ENCODE data around the gene PCDH15.

Gene PCDH15

DNA sequence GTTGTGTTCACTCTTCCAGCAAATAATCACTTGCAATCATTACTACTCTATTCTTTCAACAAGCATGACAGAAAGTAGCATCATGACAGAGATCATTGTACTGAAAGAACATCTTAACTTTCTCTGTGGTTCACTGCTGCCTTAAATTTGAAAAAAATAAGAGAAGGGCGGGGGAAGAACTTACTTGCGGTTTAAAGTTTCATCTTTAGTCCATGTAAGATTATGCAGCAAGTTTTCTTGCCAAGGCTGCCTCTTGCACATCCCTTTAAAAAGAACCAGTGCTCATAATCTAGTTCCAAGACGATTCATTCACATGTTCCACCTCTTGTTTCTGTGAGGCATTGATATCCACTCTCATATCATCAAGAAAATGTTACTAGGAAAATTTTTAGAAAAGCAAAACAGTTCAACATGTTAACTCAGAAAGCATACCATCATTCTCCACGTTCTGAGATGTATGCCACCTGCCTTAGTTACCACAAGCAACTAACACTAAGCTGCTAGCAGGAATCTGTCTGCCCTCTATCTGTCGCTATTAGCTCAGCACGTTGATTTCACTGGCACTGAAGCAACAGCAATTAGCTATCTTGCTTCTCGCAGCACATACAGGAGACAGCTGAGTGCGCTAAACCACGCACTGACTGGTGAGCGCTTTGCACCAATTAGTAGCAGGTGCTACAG is at the start of gene PCDH15:
PCDH15 (minus strand) TSS at position 491 of the 681 bp plus-strand sequence. CDS start 136,969 bp downstream, outside the sequence.
- no peak for DNase-seq

DNA sequence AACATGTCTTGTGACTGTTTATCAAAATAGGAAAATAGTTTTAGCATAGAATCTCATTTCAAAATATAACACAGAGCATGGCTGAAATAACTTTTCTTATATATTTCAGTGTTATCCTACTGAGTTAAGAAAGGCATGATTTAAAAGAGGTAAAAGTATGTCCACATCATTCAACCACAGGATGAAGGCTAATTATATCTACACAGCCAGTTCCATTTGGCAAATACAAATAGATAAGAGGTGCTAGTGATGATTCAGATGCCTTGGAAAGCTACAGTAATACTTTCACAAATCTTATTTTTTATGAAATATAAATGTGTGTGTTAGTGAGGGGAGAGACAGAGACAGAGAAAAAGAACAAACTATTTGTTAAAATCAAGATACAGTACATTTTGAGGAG is 42.9 kb upstream of the PCDH15 start:
- DNase-seq: no peak

DNA sequence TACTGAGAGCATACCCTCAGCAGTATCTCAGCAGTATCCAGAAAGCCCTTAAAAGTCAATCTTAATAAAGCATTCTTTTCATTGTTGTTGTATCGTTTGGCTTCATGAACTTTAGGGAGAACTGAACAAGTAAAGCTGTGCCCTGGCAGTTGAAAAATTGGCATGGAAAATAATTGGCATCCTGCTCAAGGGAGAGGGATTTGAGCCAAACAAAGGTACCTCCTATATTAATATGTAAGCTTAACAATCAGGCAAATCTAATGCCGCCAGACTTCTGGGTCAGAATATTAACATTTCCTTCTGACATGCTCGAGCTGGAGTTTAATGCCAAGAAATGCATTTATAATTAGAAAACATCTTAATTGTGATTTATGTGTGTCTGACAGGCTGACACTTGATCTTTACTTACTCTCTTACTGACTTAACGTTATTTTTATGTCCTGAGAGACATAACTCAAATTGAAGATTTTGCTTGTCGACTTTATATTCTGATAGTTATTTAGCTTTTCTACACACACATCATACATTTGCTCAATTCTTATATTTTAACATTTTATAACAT is 42.1 kb upstream of the PCDH15 start:
- DNase-seq: no peak

DNA sequence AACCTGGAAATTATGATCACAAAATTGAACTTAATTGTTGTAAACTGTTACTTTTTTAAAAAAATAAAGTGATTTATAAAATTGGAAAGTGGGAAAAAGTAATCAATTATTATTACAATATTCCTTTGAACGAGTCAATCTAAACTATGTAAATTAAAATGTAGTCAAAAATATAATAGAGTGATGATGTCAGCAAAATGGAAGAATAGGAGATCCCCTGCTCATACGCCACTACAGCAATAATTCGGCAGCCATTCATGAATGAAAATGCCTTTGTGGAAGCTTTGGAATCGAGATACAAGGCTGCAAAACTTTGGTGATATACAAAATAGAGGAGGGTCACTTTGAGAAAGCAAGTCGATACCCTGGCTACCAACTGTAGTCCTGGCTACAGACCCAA is 36.4 kb upstream of the PCDH15 start:
- DNase-seq: no peak

DNA sequence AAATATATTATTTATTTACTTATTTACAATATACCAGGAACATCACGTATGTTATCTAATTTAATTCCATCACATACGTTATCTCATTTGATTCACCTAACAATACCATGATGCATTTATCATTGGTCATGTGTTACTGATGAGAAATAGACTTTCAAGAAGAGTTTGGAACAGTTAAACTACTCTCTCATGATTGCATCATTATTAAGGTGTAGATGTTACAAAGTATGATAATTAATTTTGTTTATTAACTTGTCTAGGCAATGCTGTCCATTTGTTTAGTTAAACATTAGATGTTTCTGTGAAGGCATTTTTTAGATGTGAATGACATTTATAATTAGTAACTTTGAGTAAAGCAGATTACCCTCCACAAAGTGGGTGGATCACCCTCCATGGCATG is 32.0 kb upstream of the PCDH15 start:
- no peak for DNase-seq

DNA sequence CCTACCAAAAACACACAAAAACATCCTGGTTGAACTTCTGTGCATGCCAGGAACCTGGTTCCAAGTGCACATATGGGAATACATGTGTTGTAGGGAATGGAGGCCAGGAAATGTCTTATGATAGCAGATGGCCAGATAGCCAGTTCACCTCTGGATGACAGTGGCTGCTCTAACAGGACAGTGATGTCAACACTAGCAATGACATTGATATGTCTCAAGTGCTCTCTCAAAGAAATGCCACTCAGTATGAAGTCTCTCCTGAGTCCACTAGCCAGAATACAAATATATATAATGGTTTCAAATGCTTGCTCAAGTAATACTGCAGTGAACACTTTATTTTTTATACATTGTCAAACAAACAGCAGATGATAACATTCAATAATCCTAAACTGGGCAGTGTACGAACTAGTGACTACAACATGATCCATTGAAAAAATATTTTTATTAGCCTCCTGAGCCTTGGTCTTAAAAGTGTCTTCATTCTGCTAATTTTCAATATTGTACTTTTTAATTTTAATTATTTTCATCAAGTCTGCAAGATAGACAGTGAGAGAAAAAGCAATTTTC is 26.0 kb upstream of the PCDH15 start:
- DNase-seq: no peak

DNA sequence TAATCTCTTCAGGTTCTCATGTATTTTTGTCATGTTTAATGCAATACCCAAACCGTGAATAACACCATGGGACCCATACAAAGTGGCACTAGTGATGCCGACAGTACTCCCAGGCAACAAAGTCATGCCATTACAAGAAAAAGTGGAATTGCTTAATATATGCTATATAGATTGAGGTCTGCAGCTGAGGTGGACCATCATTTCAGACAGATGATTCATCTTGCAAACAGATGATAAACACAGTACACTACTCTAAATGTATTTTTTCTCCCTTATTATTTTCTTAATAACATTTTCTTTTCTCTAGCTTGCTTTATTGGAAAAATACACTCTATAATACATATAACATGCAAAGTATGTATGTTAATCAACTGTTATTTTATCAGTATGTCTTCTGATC is 14.6 kb upstream of the PCDH15 start:
- DNase-seq: no peak

DNA sequence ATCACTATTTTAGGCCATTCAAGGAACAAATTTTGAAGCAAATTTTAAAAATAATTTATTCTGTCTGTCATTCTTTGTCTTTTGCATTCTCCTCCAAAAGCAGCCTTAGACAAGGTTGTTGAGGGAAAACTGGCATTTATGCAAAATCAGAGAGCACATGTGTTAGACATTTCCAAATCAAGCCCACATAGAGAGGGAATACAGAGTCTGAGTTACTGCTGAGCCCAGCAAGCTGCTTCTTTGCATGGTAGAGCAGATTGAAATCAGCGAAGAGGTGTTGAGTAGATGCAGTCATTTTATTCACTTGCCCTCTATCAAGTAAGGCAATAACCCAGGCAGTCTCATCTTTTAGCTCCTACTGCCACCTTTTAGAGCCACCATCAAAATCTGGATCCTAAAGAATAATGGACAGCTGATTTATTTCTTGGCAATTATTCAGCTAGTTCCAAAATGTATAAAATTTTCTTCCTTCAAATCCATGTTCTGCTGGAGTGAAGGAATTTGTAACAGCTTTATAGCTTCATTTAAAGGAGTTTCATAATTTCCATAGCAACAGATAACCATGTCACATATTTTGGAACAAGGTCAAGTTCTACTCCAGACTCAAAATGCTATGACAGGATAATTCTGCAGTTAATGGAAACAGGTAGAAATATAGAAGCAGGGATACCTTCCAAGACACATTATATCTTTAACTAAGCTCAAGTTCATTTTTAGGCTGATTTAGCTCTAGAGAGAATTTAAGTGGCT is 7.3 kb upstream of the PCDH15 start:
- DNase-seq: no peak

DNA sequence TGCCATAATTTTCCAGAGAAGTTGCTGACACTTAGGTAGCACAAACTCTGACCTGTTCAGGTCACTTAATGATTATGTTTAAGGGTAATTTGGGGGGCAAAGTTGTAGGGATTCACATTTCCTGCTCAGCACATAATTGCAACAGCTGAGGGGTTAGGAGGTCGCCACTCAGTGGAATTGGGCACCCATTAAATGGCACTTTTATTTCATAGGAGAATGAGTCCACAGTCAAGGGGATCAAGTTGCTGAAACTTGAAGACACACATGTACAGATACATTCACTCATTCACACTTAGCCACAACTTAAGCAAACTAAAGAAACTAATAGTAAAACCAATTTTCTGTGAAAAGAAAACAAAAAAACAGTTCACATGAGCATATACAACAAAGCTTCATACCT is 1.5 kb downstream of the PCDH15 start:
- DNase-seq: no peak

DNA sequence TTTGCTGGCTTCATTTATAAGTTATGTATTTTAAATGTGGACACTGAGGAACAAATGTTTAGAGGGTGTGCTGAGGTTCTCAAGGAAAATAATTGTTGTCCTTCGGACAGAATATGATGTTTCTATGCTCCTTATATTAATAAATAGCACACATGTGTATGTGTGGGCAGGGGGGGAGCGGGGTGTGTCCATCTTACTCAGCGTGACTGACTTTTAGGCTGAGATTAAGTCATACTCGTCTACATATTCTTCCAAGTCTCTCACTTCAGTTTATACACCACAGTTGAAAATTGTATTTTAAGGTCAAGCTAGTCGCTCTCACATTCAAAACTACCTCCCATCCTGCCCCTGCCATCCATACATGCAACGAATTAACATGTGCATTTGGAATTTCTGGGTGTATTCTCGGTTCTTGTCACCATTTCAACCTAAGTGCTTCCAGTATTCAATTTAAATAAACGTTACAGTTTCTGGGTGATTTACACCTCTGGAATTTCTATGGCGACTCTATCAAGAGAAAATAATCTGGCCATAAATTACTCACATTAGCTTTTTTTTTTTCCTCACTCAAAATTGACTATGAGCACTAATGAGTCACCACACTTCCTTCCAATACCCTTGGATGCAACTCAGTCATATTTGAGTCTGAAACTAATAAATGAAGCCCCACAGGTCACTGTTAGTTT is 3.3 kb downstream of the PCDH15 start:
- no peak for DNase-seq

DNA sequence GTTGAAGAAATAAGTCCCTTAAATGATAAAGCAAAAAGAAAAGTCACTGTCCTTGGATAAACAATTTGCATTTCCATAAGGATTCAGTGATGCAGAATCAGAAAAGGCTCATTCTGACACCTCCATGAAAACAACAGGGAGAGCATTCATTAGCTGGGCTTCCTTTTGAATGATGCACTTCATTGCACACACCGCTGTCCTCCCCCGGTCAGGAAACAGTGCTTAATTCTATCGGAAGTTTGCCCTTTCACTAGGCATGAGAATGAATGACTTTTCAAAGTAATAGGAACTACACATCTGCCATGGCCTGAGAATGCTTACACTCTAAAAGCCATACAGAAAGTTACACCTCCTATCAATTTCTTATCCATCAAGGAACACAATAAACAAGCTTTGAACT is 4.2 kb downstream of the PCDH15 start:
- DNase-seq: no peak

DNA sequence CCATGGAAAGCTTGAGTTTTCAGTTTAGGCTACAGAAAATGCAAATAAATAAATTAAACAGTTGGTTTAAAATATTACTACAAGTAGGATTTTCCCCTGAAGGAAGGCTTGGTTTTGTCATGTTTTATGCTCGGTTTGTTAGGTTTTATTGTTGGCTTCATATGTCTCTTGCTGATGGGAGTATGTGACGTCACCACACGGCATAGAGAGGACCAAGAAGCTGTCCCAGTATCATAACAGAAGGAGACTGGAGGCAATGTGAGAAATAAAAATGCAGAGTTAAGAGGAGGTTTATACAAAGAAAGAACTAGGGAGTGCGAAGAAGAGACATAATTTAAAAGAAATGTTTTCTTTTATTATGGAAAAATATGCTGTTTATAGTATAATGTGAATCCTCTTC is 24.4 kb downstream of the PCDH15 start:
- DNase-seq: no peak

DNA sequence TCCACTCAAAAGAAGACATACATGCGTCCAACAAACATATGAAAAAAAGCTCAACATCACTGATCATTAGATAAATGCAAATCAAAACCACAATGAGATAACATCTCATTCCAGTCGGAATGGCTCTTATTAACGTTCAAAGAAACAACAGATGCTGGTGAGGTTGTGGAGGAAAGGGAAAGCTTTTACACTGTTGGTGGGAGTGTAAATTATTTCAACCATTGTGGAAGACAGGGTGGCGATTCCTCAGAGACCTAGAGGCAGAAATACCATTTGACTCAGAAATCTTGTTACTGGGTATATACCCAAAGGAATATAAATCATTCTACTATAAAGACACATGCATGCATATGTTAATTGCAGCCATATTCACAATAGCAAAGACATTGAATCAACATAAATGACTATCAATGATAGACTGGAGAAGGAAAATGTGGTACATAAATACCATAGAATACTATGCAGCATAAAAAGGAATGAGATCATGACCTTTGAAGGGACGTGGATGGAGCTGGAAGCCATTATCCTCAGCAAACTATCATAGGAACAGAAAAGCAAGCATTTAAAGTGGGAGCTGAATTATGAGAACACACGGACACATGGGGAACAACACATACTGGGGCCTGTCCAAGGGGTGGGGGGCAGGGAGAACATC is 28.4 kb downstream of the PCDH15 start:
- no peak for DNase-seq

DNA sequence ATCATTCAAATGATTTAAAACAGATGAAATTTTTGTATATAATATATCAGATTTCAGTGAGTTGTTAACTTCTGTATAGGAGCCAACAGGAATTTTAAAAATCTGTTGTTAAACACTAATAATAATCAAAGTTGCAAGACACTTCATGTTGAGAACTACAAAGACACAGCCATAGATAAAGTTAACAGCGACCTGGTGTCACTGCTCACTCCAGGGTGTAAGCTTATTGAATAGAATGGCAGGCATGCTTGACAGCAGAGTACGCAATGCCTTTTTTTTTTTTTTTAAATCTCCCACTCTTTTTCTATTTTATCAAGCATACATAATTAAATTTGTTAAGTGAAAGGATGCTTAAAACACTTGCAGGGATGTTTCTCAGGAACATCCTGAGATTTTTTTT is 32.0 kb downstream of the PCDH15 start:
- DNase-seq: no peak

DNA sequence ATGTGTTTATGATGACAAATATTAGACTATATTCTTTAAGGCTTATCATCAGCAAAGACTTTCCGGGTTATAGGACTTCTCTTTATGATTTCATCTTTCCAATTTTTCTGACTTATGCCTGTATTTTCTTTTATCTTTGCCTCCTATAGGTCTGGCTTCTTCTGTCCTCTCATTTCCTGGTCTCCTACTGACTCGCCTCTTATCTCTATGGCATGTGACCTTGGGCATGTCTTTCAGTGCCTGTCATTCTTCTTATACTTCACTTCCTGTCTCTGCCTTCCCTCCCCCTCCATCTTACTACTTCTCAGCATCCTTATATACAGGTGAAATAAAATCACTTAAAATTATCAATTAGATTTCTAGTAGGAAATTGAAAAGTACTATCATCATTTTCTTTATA is 42.2 kb downstream of the PCDH15 start:
- no peak for DNase-seq

DNA sequence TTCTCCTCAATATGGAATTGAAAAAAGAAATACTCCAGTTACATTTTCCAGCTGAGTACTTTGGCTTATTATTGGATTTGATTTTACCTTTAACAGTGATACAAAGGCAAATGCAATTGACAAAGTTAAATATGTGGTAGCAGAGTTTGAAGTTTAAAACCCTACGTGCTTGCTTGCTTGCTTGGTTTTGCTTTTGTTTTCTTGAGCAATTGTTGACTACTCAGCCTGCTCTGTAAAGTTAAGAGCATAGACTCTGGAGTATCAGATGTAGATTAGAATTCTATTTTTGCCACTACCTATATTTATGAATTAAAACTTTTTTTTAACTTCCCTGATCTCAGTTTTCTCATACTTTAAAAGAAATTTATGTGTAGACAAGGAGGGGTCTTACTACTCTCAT is 51.4 kb downstream of the PCDH15 start:
- no peak for DNase-seq

DNA sequence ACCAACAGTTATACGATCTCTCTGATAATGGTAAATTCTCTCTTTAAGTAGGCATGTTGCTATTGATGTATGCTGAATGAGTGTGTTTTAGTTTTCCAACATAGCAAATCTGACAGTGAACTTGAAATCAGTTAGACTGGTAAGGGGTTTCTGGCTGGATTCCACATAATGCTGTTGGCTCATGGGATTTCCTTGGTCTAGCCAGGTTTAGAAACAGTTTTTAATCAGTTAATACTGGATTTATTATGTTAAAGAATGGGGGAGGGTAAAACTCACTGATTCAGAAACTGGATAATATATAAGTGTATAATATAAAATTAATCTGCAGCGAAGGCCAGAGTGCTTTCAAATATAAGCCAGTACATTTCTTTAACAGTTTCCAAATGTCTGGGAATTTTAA is 55.6 kb downstream of the PCDH15 start:
- no peak for DNase-seq

DNA sequence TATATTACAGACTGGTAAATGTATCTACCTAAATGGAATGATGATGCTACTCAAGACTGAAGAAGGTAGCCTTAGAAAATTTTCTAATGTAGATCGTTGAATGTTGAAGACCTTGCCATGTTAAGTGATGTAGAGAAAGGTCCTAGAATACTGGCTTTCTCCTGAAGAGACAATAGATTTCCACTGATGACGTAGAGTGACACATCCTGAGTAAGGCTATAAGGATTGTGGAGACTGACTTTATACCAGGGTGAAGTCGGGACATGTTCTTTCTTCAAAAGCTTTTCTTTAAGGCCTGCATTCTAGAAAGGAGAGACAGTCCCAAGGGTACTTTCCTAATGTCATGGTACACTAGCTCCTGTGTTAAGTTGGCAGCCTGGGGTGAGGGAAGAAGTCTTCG is 58.6 kb downstream of the PCDH15 start:
- DNase-seq: no peak

DNA sequence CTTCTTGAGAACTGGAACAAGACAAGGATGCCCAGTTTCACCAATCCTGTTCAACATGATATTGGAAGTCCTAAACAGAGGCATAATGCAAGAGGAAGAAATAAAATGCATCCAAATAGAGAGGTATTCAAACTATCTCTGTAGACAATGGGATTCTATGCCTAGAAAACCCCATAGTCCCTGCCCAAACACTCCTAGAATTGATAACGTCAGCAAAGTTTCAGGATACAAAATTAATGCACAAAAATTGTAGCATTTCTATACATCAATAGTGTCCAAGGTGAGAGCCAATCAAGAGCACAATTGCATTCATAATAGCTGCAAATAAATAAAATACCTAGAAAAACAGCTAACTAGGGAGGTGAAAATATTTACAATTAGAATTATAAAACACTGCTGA is 72.5 kb downstream of the PCDH15 start:
- no peak for DNase-seq

DNA sequence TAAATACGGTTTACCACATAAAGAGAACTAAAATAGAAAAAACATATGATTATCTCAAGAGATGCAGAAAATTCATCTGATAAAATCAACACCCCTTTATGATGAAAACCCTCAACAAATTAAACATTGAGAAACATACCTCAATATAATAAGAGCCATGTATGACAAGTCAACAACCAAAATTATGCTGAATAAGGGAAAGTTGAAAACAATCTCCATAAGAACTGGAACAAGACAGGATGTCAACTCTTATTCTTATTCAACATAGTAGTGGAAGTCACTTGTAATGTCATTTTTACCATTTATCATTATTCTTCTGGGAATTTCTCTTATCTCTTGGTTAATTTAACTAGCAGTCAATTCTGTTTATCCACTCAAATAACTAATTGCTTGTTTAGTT is 79.0 kb downstream of the PCDH15 start:
- no peak for DNase-seq

DNA sequence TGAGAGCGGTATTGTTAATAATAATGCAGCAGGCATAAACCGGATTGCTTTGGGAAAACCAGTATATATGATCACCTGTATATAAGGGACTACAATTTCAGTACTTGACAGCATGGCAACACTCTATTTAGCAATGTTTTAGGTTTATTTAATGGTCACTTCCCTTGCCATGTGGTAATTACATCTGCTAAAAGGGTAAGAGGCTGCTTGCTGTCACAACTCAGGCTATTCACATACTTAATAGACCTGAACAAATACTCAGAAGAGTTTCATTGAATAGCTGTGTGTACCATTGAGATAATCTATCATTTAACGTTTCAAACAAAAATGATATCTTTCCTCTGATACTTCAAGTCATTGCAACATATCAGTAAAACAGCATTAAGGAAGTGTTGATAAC is 90.1 kb downstream of the PCDH15 start:
- DNase-seq: no peak

DNA sequence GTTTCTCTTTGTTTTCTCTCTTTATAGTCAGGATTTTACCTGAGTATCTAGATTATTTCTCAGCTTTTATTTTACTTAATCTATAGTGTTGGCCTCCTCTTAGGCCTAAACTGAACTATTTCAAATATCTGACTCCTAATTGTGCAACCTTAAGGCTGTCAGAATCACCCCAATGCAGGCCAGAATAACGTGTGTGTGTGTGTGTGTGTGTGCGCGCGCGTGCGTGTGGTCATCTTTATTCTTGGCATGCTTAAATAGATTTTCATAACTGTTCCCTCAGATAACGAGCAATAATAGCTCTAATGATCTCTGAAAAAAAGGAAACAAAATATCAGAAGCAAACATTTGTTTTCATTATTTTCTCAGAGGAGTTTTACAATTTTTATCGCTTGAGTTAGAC is 92.4 kb downstream of the PCDH15 start:
- no peak for DNase-seq

DNA sequence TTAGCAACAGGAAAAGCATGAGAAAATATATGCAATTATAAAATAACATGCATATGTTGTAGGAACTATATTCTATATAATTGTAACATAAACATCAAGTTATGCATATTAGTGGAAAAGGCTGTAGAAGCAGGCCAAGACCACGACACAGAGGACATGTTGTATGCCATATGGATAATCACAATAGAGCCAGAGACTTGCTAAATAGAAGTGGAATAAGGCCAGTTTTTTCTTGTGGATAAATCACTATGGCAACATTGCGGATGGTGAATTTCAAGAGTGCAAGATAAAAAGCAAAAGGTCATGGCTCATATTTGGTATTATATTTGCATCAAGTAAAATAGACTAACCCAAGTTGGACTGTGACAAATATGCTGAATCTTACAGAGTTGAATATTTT is 93.0 kb downstream of the PCDH15 start:
- no peak for DNase-seq

Data from NCI-H226 (cell line).